Right lobe of liver (tissue), 6 donors: ENCODE measurements around the gene CHMP1B. TPM values are rescaled to one million over a fixed set of nuclear protein-coding genes. Genes with fewer than 3 reads are reported as not detected.
A peak's percentile ranks its signal among the peaks of the same experiment; 100 is the strongest.

Experiments used
- ATAC-seq, 4 donors: fragments of 200-7000 bp; cut with Tn5 transposase; one replicate each; pipeline ENCODE4 v1.9.1; 2020; ENCODE audit warnings: mild to moderate bottlenecking in 4 of 4, moderate library complexity in 4 of 4
- DNase-seq, 3 donors: peaks; one replicate each; pipeline ENCODE4 v3.0.0-alpha.2; 2020
- H3K27ac ChIP-seq, 3 donors: fragments of 200-600 bp; one replicate each; pipeline ENCODE4 v1.8.0; 2022
- H3K27me3 ChIP-seq, 2 donors: fragments of 200-600 bp; one replicate each; pipeline ENCODE4 v1.8.0; 2022
- H3K36me3 ChIP-seq, 4 donors: fragments of 200-600 bp; sonication (generic) in 1 of 4; one replicate each; pipeline versions ENCODE4 v1.5.1 to v1.8.0; 2017 to 2022; ENCODE audit warnings: control low read depth in 1 of 4
- H3K4me1 ChIP-seq, 4 donors: fragments of 200-600 bp; sonication (generic) in 1 of 4; one replicate each; pipeline versions ENCODE4 v1.5.1 to v1.8.0; 2017 to 2022; ENCODE audit warnings: control low read depth in 1 of 4
- H3K4me3 ChIP-seq, 3 donors: fragments of 200-600 bp; one replicate each; pipeline ENCODE4 v1.8.0; 2022
- H3K9me3 ChIP-seq, 4 donors: fragments of 200-600 bp; sonication (generic) in 1 of 4; one replicate each; pipeline versions ENCODE4 v1.5.1 to v1.8.0; 2017 to 2022; ENCODE audit warnings: control low read depth in 1 of 4
- CTCF ChIP-seq, 4 donors: fragments of 200-600 bp in 3 of 4; fragments of 450-650 bp in 1 of 4; IDR thresholded peaks; one replicate each; pipeline versions ENCODE4 v1.5.1 to v1.8.0; 2016 to 2022; ENCODE audit warnings: antibody characterized with exemption in 4 of 4, mild to moderate bottlenecking in 2 of 4
- POLR2A ChIP-seq: fragments of 450-650 bp; IDR thresholded peaks from one replicate; pipeline ENCODE4 v1.6.1; 2017; ENCODE audit warnings: antibody characterized with exemption, mild to moderate bottlenecking
- WGBS: methylation state at CpG from one replicate; pipeline ENCODE4 v1.1.6; 2018; ENCODE audit warnings: low coverage, low lambda C conversion rate; ENCODE audit not compliant: insufficient coverage; ENCODE audit errors: missing lambda C conversion rate; 5-methylcytosine and 5-hydroxymethylcytosine counted together
- intact Hi-C, 2 donors: fragments of 100-400 bp; cut with DNase I; formaldehyde crosslinking; loops; one replicate each; pipeline versions ENCODE4 v1.11.2 to v1.14.1; 2022
- long read RNA-seq: library from polyadenylated mRNA; unstranded; transcript quantifications from one replicate; pipeline ENCODE4 v2.0.0, GENCODE V29; 2019
- total RNA-seq, 6 experiments: library from RNA; depleted of rRNA in 2 of 6; stranded (reverse); fragments of >200 nt in 2 of 6; fragmentation: NEBNext Ultra II Directional in 3 of 6; extraction: Animal tissue kit (Norgen Biotek cat#: 25700) in 3 of 6; gene quantifications; one replicate each; pipeline versions ENCODE4 v1.1.0 to v1.2.4, GENCODE V29; 2016 to 2023
- donor health status: DM: no; HTN: yes; CAD: no.
- donor health status: DM: no; HTN: no; CAD: no.
- donor health status: DM: no; HTN: no; CAD: no.
- donor health status: DM: no; HTN: yes; CAD: no.
- donor health status: DM: no; HTN: yes; CAD: no.

The CHMP1B gene
- total RNA-seq = 10 to 100 TPM; 13.5 to 22.4 (median 18.2) TPM
- long read RNA-seq, transcript CHMP1B-201 (1 exons, 3,054 nt) = major isoform, 5 of 5 reads
- long read RNA-seq, partial matches to known transcripts = 0 of 5 reads
- long read RNA-seq, other reads (novel, unspliced or antisense) = 0 of 5 reads

GRCh38 chr18:11851146-11851805 lies at the start of gene CHMP1B:
Gene CHMP1B, plus strand, starts transcription at chr18:11851413. Its CDS starts 99 bp downstream, at chr18:11851512.
- intact Hi-C loops = no loop called here
- peak within 1 kb of the TSS; percentile 81 to 93 (median 88) for H3K4me3 ChIP-seq
- peak; percentile 98 to 99 (median 98) for DNase-seq
- TF ChIP-seq CTCF (IDR thresholded peaks at IDR 0.05) (no peak), POLR2A (peak; percentile 99)
- H3K9me3 ChIP-seq = no peaks in the 10 kb centered on the region
- H3K27ac ChIP-seq = peak within 1 kb of the TSS; percentile 84 to 94 (median 91)
- peaks cover 0 to 23% (median 8%) of the 10 kb centered on the region in 4 donors for H3K4me1 ChIP-seq
- 0% methylated on average over 49 of the region's 53 CpGs for WGBS
- no peaks in the 10 kb centered on the region for H3K27me3 ChIP-seq
- H3K36me3 ChIP-seq = no peaks in the 10 kb centered on the region
- peak; percentile 96 to 98 (median 96) for ATAC-seq

- ATAC-seq (no peak), DNase-seq (no peak)
Observed at GRCh38 chr18:11801573-11801972, 49.6 kb upstream of the CHMP1B start.

GRCh38 chr18:11802158-11802557 lies 49.1 kb upstream of the CHMP1B start:
- no peaks in the 10 kb centered on the region for H3K27me3 ChIP-seq
- TF ChIP-seq POLR2A = no peak
- H3K9me3 ChIP-seq = no peaks in the 10 kb centered on the region
- H3K4me3 ChIP-seq = no peak overlapping the region
- ATAC-seq = no peak
- intact Hi-C loops = no loop called here
- WGBS = 82% methylated on average over 6 of the region's 6 CpGs
- no peak for DNase-seq
- no peak overlapping the region for H3K27ac ChIP-seq
- H3K4me1 ChIP-seq = no peaks in the 10 kb centered on the region
- no peaks in the 10 kb centered on the region for H3K36me3 ChIP-seq

More at GRCh38 chr18:11801573-11801972, 49.6 kb upstream of the CHMP1B start:
- H3K36me3 ChIP-seq = no peaks in the 10 kb centered on the region
- H3K4me1 ChIP-seq = no peaks in the 10 kb centered on the region
- H3K9me3 ChIP-seq = no peaks in the 10 kb centered on the region
- H3K27me3 ChIP-seq = no peaks in the 10 kb centered on the region
- no peak overlapping the region for H3K4me3 ChIP-seq
- TF ChIP-seq CTCF (IDR thresholded peaks at IDR 0.05) (no peak), POLR2A (no peak)
- H3K27ac ChIP-seq = no peak overlapping the region
- 38% methylated on average over 3 of the region's 4 CpGs for WGBS
- intact Hi-C loops = no loop called here

- Histone ChIP-seq H3K4me3 (no peak overlapping the region), H3K27ac (no peak overlapping the region), H3K36me3 (no peaks in the 10 kb centered on the region), H3K4me1 (no peaks in the 10 kb centered on the region), H3K27me3 (no peaks in the 10 kb centered on the region), H3K9me3 (no peaks in the 10 kb centered on the region)
- TF ChIP-seq CTCF (IDR thresholded peaks at IDR 0.05) = no peak
- TF ChIP-seq POLR2A = no peak
- no peak for DNase-seq
- ATAC-seq = no peak
- WGBS = 70% methylated on average over 10 of the region's 10 CpGs
- intact Hi-C loops = no loop called here
Observed at GRCh38 chr18:11802586-11802985, 48.6 kb upstream of the CHMP1B start.

GRCh38 chr18:11807233-11807632 lies 44.0 kb upstream of the CHMP1B start:
- Histone ChIP-seq H3K4me1 (no peaks in the 10 kb centered on the region), H3K27me3 (no peaks in the 10 kb centered on the region), H3K27ac (no peak overlapping the region), H3K9me3 (no peaks in the 10 kb centered on the region), H3K36me3 (no peaks in the 10 kb centered on the region), H3K4me3 (no peak overlapping the region)
- 77% methylated on average over 7 of the region's 7 CpGs for WGBS
- TF ChIP-seq CTCF (IDR thresholded peaks at IDR 0.05) (no peak), POLR2A (no peak)
- ATAC-seq (no peak), DNase-seq (no peak)
- intact Hi-C loops = no loop called here
